IMR-90 (cell line): ENCODE measurements around the gene TP73. TPM values are rescaled to one million over a fixed set of nuclear protein-coding genes. Genes with fewer than 3 reads are reported as not detected.

Experiments used
- ATAC-seq: fragments of 200-7000 bp; cut with Tn5 transposase; 2 replicates; pipeline ENCODE4 v1.9.1; 2020; ENCODE audit warnings: low read depth, mild to moderate bottlenecking, moderate library complexity
- BruUV-seq: library from RNA; stranded (reverse); fragments of 400-500 nt; replicated peaks from 2 replicates; lab custom pipeline; 2021; lab: Mats Ljungman, UMichigan
- CTCF ChIA-PET: fragments of 300-600 bp; formaldehyde crosslinking; extraction: SDS; loops from one replicate; lab custom pipeline; 2021; ENCODE audit warnings: antibody characterized with exemption; lab: Yijun Ruan, JAX
- POLR2A ChIA-PET: fragments of 300-600 bp; sonication (Branson Sonifier 250); formaldehyde crosslinking; loops from one replicate; lab custom pipeline; 2022; ENCODE audit warnings: antibody characterized with exemption; ENCODE audit not compliant: unreplicated experiment; lab: Charles Lee
- DNase-seq: peaks from one replicate; pipeline ENCODE4 v3.0.0; 2013
- H2AFZ ChIP-seq: replicated peaks from 2 replicates; pipeline ENCODE3; 2013; ENCODE audit warnings: low read length, mild to moderate bottlenecking; ENCODE audit not compliant: poor library complexity
- H2AK5ac ChIP-seq: 2 replicates; pipeline ENCODE4 v1.6.1; 2013; ENCODE audit warnings: low read depth, low read length, inconsistent platforms
- H2AK9ac ChIP-seq: replicated peaks from 2 replicates; pipeline ENCODE3; 2013; ENCODE audit warnings: mild to moderate bottlenecking, low read depth, low read length, moderate library complexity; ENCODE audit not compliant: poor library complexity
- H2BK120ac ChIP-seq: 2 replicates; pipeline ENCODE4 v1.6.1; 2013; ENCODE audit warnings: low read depth, low read length, inconsistent platforms
- H2BK15ac ChIP-seq: 3 replicates; pipeline ENCODE4 v1.6.1; 2013; ENCODE audit warnings: low read depth, low read length, inconsistent platforms
- H2BK20ac ChIP-seq: 2 replicates; pipeline ENCODE4 v1.6.1; 2013; ENCODE audit warnings: low read depth, mild to moderate bottlenecking, inconsistent platforms, low read length, moderate library complexity
- H2BK5ac ChIP-seq: 2 replicates; pipeline ENCODE4 v1.6.1; 2013; ENCODE audit warnings: mild to moderate bottlenecking, low read depth, low read length, inconsistent platforms; ENCODE audit not compliant: poor library complexity, severe bottlenecking
- H3K14ac ChIP-seq: replicated peaks from 2 replicates; pipeline ENCODE4 v1.6.1; 2013; ENCODE audit warnings: low read depth, low read length, inconsistent platforms
- H3K18ac ChIP-seq: 2 replicates; pipeline ENCODE4 v1.6.1; 2013; ENCODE audit warnings: low read depth, low read length, control low read depth
- H3K23ac ChIP-seq: 2 replicates; pipeline ENCODE4 v1.6.1; 2013; ENCODE audit warnings: low read depth, low read length, inconsistent platforms
- H3K27ac ChIP-seq: 2 replicates; pipeline ENCODE4 v1.5.1; 2013; ENCODE audit warnings: mild to moderate bottlenecking, control low read depth, low read length; ENCODE audit not compliant: insufficient read depth
- H3K27me3 ChIP-seq: 2 replicates; pipeline ENCODE4 v1.6.1; 2013; ENCODE audit warnings: low read length; ENCODE audit not compliant: control insufficient read depth, insufficient read depth
- H3K36me3 ChIP-seq: 2 replicates; pipeline ENCODE4 v1.6.1; 2013; ENCODE audit warnings: low read length, mixed read lengths; ENCODE audit not compliant: control insufficient read depth, insufficient read depth
- H3K4ac ChIP-seq: 2 replicates; pipeline ENCODE4 v1.6.1; 2013; ENCODE audit warnings: low read depth, low read length, inconsistent platforms
- H3K4me1 ChIP-seq: 2 replicates; pipeline ENCODE4 v1.6.1; 2013; ENCODE audit warnings: low read length, mixed read lengths; ENCODE audit not compliant: control insufficient read depth, insufficient read depth
- H3K4me2 ChIP-seq: 2 replicates; pipeline ENCODE4 v1.6.1; 2013; ENCODE audit warnings: low read depth, mild to moderate bottlenecking, control low read depth, low read length, moderate library complexity
- H3K4me3 ChIP-seq: 2 replicates; pipeline ENCODE4 v1.5.1; 2013; ENCODE audit warnings: low read depth, mild to moderate bottlenecking, control low read depth, low read length, moderate library complexity; ENCODE audit not compliant: insufficient read depth
- H3K56ac ChIP-seq: 2 replicates; pipeline ENCODE4 v1.6.1; 2013; ENCODE audit warnings: low read length, inconsistent platforms; ENCODE audit not compliant: insufficient read depth; ENCODE audit errors: extremely low read depth
- H3K79me1 ChIP-seq, 2 experiments: 2 replicates each; pipeline ENCODE4 v1.6.1; 2013; ENCODE audit warnings: low read length in 2 of 2, inconsistent platforms in 1 of 2, low read depth in 1 of 2
- H3K9ac ChIP-seq: 2 replicates; pipeline ENCODE4 v1.6.1; 2013; ENCODE audit warnings: low read depth, low read length, control low read depth
- H3K9me1 ChIP-seq: 2 replicates; pipeline ENCODE4 v1.6.1; 2013; ENCODE audit warnings: low read length, inconsistent platforms; ENCODE audit not compliant: insufficient read depth
- H3K9me3 ChIP-seq: 2 replicates; pipeline ENCODE4 v1.6.1; 2013; ENCODE audit warnings: low read length; ENCODE audit not compliant: control insufficient read depth, insufficient read depth
- H4K20me1 ChIP-seq: 2 replicates; pipeline ENCODE4 v1.6.1; 2013; ENCODE audit warnings: low read length, inconsistent platforms; ENCODE audit not compliant: insufficient read depth
- H4K5ac ChIP-seq: 2 replicates; pipeline ENCODE4 v1.6.1; 2013; ENCODE audit warnings: mild to moderate bottlenecking, low read depth, low read length, control low read depth
- H4K8ac ChIP-seq, 2 experiments: 2 replicates each; pipeline ENCODE4 v1.6.1; 2013; ENCODE audit warnings: low read depth in 2 of 2, low read length in 2 of 2, control low read depth in 1 of 2, inconsistent platforms in 1 of 2
- H4K91ac ChIP-seq: 2 replicates; pipeline ENCODE4 v1.6.1; 2013; ENCODE audit warnings: low read depth, low read length, inconsistent platforms; ENCODE audit not compliant: insufficient read depth
- CHD1 ChIP-seq: IDR thresholded peaks from 2 replicates; pipeline ENCODE4 v1.6.1; 2012; ENCODE audit warnings: low read depth, low read length, improper control_type of control experiment
- WGBS, 2 experiments: methylation state at CpG; one replicate each; pipeline versions ENCODE4 v1.1.5 to v1.1.7; 2013; ENCODE audit warnings: missing lambda C conversion rate in 2 of 2; ENCODE audit not compliant: insufficient read length in 1 of 2; ENCODE audit errors: extremely low coverage in 2 of 2; 5-methylcytosine and 5-hydroxymethylcytosine counted together
- dilution Hi-C: fragments of 300-500 bp; cut with HindIII; formaldehyde crosslinking; loops from one replicate; pipeline ENCODE4 v1.14.3; 2018; ENCODE audit warnings: low sequenced_read_pairs; ENCODE audit not compliant: unreplicated experiment
- in situ Hi-C: fragments of 300-500 bp; cut with MboI; formaldehyde crosslinking; loops from 3 replicates; pipeline ENCODE4 v1.14.3; 2019; ENCODE audit warnings: low sequenced_read_pairs, inconsistent platforms, mixed read lengths
- intact Hi-C: fragments of 100-400 bp; cut with micrococcal nuclease; formaldehyde crosslinking; loops from 2 replicates; pipeline ENCODE4 v1.10.0; 2022
- polyA plus RNA-seq, 3 experiments: library from polyadenylated mRNA; depleted of rRNA; stranded (reverse); fragments of >200 nt; gene quantifications; 2 replicates each; pipeline ENCODE4 v1.2.3, GENCODE V29; 2012; ENCODE audit warnings: low replicate concordance in 1 of 3
- total RNA-seq: library from RNA; depleted of rRNA; stranded (reverse); fragments of >200 nt; gene quantifications from 2 replicates; pipeline ENCODE4 v1.2.3, GENCODE V29; 2012

TP73 gene
- total and polyA plus RNA-seq, 2 of the 4 experiments (the other 2 are of a cell fraction), result not detected

DNA sequence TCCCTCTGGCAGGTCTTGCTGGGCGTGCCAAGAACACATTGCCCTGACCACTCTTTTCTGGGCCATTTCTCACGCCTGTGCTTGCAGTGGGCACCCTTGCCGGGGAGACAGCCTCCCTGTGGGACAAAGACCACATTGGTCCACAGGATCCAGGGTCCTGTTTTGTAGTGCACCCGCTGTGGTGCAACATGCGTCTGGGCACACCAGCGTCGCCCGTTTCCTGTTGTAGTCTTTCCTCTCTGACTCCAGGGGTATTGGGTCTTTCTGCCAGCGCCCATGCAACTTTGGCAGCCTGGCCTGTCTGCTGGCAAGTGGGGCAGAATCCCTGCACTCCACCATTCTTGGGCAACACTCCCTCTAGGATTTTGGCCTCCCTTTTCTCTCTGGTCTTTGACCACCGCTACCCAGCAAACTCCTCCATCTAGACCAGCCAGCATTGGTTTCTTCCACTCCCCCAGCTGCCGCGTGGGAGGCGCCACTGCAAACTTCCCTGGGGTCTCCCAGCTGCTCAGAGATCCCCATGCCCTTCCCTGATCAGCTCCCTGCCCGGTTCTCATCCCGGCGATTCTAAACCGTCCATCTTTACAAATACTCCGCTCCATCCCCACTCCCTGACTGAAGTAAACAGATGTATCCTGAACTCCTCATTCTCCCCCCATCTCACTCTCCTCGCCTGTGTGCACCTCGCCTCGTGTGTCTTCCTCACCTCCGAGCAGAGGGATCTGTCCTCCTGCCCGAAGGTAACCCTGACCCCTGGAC is 28.7 kb upstream of the TP73 start:
- Histone ChIP-seq H3K9ac (peak overlapping the region; percentile 93), H2AK5ac (peak overlapping the region; percentile 69; the same call in 1 of the 2 replicates), H4K20me1 (no peaks in the 10 kb centered on the region; the same call in 1 of the 2 replicates), H3K14ac (peak overlapping the region; percentile 16), H2BK120ac (no peak overlapping the region), H4K5ac (no peak overlapping the region), H3K36me3 (peaks cover 15% of the 10 kb centered on the region), H2BK20ac (no peak overlapping the region), H3K9me3 (no peaks in the 10 kb centered on the region), H3K27ac (peak overlapping the region; percentile 53), H3K4me3 (peak overlapping the region; percentile 99), H4K91ac (peak overlapping the region; percentile 32; the same call in 1 of the 2 replicates), H2AK9ac (peak overlapping the region; percentile 98), H3K56ac (no peak overlapping the region; the same call in 1 of the 2 replicates), H3K23ac (peak overlapping the region; percentile 37; the same call in 1 of the 2 replicates), H3K4me1 (peaks cover 11% of the 10 kb centered on the region), H3K4me2 (peak overlapping the region; percentile 99), H3K18ac (no peak overlapping the region), H3K27me3 (no peaks in the 10 kb centered on the region), H2BK15ac (no peak overlapping the region), H4K8ac (peak overlapping the region in 1 of 2 experiments; percentile 63; a peak in 2 of 4 replicates), H2BK5ac (peak overlapping the region; percentile 47), H2AFZ (peak overlapping the region; percentile 99), H3K4ac (peak overlapping the region; percentile 38), H3K9me1 (no peaks in the 10 kb centered on the region; the same call in 1 of the 2 replicates), H3K79me1 (peaks cover 12 to 23% of the 10 kb centered on the region in 2 experiments; a peak in 3 of 4 replicates)
- TF ChIP-seq CHD1, result no peak
- dilution Hi-C loops (no loop called here), intact Hi-C loops (no loop called here), in situ Hi-C loops (loop anchor here (5.0 kb wide), 2 partner anchors 66 to 136 kb away; no protein-coding TSS in a partner anchor)
- DNase-seq (no peak), ATAC-seq (no peak)
- no TSS peak for BruUV-seq
- ChIA-PET POLR2A (no interaction called here), CTCF (interaction anchor here (0.5 to 1.4 kb wide), 2 partner anchors 143 to 171 kb away, joined by 3 to 4 read pairs; no protein-coding TSS in a partner anchor)
- WGBS, 2 experiments, result 52% methylated on average over 16 of the region's 23 CpGs; no CpG with 5 or more reads in 1 of the 2 experiments
